ENCODE results near the gene FIBCD1. TPM values are rescaled to one million over a fixed set of nuclear protein-coding genes. Genes with fewer than 3 reads are reported as not detected.
A peak's percentile ranks its signal among the peaks of the same experiment; 100 is the strongest.

Gene FIBCD1
- total RNA-seq, 2 donors from 2014 or later = not detected

GRCh38 chr9:130980526-130980925, 41.5 kb upstream of the FIBCD1 start:
- DNase-seq (ENCODE audit: low spot score) (no peak), ATAC-seq (no peak)
- no peak overlapping the region for H3K4me3 Mint-ChIP-seq
- no peaks in the 10 kb centered on the region for H3K9me3 Mint-ChIP-seq
- peaks cover 3 to 7% of the 10 kb centered on the region in 2 donors for H3K27me3 Mint-ChIP-seq
- no peaks in the 10 kb centered on the region for H3K36me3 Mint-ChIP-seq
- H3K27ac Mint-ChIP-seq = no peak overlapping the region
- no peaks in the 10 kb centered on the region for H3K4me1 Mint-ChIP-seq (ENCODE audit: low read depth in 2 of 2)

DNA sequence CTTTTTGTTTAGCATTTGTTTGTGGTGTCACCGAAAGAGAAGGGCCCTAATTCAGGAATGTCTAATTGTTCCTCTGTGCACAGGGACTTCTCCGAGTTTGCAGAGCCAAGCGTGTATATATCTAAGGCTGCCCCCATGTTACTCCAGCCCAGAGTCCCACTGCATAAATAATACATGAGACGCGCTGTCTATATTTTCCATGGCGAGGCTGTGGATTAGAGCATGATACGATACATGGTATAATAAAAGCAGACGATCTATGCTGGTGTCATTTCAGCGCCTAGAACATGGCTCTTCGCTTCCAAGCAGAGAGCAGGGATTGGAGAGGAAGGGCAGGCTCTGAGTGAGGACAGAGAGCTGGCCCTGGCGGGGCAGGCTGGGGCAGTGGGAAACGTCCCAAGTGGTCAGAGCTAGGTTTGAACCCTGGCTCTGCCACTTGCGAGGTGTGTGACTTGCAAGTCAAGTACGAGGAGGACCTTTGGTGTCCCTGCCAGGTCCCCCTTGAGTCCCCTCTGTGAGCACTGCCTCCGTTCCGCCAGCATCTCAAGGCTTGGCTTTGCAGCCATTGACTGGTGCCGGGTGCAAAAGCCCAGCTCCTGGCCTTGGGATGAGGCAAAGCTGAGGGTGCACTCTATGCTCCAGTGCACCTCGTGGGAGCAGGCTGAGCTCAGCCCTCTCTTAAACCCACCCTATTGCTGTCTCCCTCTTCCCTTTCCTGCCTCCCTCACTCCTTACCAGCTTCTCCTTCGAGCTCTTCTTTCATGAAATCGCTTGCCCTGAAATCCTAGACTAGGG, 40.7 kb upstream of the FIBCD1 start:
- Mint-ChIP-seq H3K4me3 (no peak overlapping the region), H3K36me3 (no peaks in the 10 kb centered on the region), H3K4me1 (ENCODE audit: low read depth in 2 of 2) (no peaks in the 10 kb centered on the region), H3K27ac (no peak overlapping the region), H3K9me3 (no peaks in the 10 kb centered on the region), H3K27me3 (peaks cover 3 to 7% of the 10 kb centered on the region in 2 donors)
- ATAC-seq = no peak
- DNase-seq (ENCODE audit: low spot score) = no peak

GRCh38 chr9:130977811-130978221, 38.8 kb upstream of the FIBCD1 start:
- no peak for ATAC-seq
- DNase-seq (ENCODE audit: low spot score) = no peak
- Mint-ChIP-seq H3K4me3 (no peak overlapping the region), H3K4me1 (ENCODE audit: low read depth in 2 of 2) (no peaks in the 10 kb centered on the region), H3K27me3 (peaks cover 5 to 7% of the 10 kb centered on the region in 2 donors), H3K9me3 (no peaks in the 10 kb centered on the region), H3K27ac (no peak overlapping the region), H3K36me3 (no peaks in the 10 kb centered on the region)

GRCh38 chr9:130975932-130976841, 37.1 kb upstream of the FIBCD1 start:
- Mint-ChIP-seq H3K4me1 (ENCODE audit: low read depth in 2 of 2) (no peaks in the 10 kb centered on the region), H3K4me3 (no peak overlapping the region), H3K9me3 (no peaks in the 10 kb centered on the region), H3K27me3 (peaks cover 13 to 22% of the 10 kb centered on the region in 2 donors), H3K27ac (no peak overlapping the region), H3K36me3 (no peaks in the 10 kb centered on the region)
- DNase-seq (ENCODE audit: low spot score) (peak; percentile 32), ATAC-seq (no peak)

- no peak for ATAC-seq
Observed at GRCh38 chr9:130975156-130975555, 36.1 kb upstream of the FIBCD1 start.

GRCh38 chr9:130974697-130975096, 35.6 kb upstream of the FIBCD1 start:
- ATAC-seq (no peak), DNase-seq (ENCODE audit: low spot score) (no peak)
- H3K9me3 Mint-ChIP-seq = no peaks in the 10 kb centered on the region
- H3K27me3 Mint-ChIP-seq = peaks cover 12 to 15% of the 10 kb centered on the region in 2 donors
- no peak overlapping the region for H3K27ac Mint-ChIP-seq
- H3K4me3 Mint-ChIP-seq = no peak overlapping the region
- H3K4me1 Mint-ChIP-seq (ENCODE audit: low read depth in 2 of 2) = no peaks in the 10 kb centered on the region
- H3K36me3 Mint-ChIP-seq = no peaks in the 10 kb centered on the region

More at GRCh38 chr9:130975156-130975555, 36.1 kb upstream of the FIBCD1 start:
- no peak for DNase-seq (ENCODE audit: low spot score)
- Mint-ChIP-seq H3K36me3 (no peaks in the 10 kb centered on the region), H3K27ac (no peak overlapping the region), H3K4me1 (ENCODE audit: low read depth in 2 of 2) (no peaks in the 10 kb centered on the region), H3K27me3 (peaks cover 14 to 18% of the 10 kb centered on the region in 2 donors), H3K4me3 (no peak overlapping the region), H3K9me3 (no peaks in the 10 kb centered on the region)

- Mint-ChIP-seq H3K27ac (no peak overlapping the region), H3K9me3 (no peaks in the 10 kb centered on the region), H3K4me3 (no peak overlapping the region), H3K27me3 (peaks cover 12 to 15% of the 10 kb centered on the region in 2 donors), H3K4me1 (ENCODE audit: low read depth in 2 of 2) (no peaks in the 10 kb centered on the region), H3K36me3 (no peaks in the 10 kb centered on the region)
- no peak for ATAC-seq
- DNase-seq (ENCODE audit: low spot score) = no peak
Observed at GRCh38 chr9:130973686-130974281, 34.7 kb upstream of the FIBCD1 start.

DNA sequence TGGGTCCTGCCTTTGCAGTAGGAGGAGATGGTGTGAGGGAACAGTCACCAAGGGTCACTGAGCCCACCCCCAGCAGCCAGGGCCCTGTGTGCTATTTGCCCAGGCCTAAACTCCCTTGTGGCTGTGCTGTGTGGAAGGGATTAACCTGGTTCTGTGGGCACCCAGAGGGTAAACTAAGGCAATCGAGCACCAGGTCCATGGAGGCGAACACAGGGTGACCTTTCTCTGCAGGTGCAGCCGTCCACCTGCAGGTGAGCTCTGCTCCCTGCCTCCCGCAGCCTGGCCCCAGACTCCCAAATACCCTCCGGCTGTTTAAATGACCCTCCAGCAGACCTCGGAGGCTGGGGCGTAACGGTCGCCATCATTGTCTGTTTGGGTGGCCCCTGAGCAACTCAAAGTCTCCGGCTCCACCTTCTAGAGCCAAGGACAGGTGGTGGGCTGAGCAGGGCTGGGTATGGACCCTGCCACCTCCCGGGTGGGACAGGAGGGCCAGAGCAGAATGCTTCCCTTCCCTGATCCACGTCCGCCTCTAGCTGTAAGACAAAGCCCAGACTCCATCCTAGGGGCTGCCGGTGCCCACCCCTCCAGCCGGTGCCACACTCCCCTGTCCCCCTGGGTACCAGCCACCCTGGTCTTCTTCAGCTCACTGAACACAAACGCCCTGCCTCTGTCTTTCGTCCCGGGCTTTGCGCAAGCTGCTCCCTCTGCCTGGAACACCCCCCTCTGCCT, 34.1 kb upstream of the FIBCD1 start:
- H3K4me3 Mint-ChIP-seq = no peak overlapping the region
- no peak overlapping the region for H3K27ac Mint-ChIP-seq
- H3K4me1 Mint-ChIP-seq (ENCODE audit: low read depth in 2 of 2) = no peaks in the 10 kb centered on the region
- H3K27me3 Mint-ChIP-seq = peaks cover 12 to 15% of the 10 kb centered on the region in 2 donors
- no peaks in the 10 kb centered on the region for H3K9me3 Mint-ChIP-seq
- DNase-seq (ENCODE audit: low spot score) (no peak), ATAC-seq (no peak)
- H3K36me3 Mint-ChIP-seq = no peaks in the 10 kb centered on the region

DNA sequence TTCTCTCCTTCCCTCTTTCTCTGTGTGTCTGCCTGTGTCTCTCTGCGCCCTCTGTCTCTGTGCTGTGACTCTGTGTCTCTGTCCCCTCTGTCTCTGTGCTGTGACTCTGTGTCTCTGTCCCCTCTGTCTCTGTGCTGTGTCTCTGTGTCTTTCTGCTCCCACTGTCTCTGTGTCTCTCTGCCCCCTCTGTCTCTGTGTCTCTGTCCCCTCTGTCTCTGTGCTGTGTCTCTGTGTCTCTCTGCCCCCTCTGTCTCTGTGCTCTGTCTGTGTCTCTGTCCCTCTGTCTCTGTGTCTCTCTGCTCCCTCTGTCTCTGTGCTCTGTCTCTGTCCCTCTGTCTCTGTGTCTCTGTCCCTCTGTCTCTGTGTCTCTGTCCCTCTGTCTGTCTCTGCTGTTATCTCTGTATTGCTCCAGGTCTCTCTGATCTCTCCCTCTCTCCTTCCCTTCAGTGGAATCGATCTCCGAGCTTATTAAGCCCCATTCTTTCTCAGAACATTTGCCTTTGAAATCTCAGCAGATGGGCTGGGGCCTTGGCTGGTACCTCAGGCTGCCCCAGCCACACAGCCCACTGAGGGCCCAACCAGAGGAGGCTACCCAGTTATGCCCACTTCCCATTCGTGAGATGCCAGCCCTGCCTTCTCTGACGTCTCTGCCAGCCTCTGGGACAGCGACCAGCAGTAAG, 33.4 kb upstream of the FIBCD1 start:
- no peak for DNase-seq (ENCODE audit: low spot score)
- Mint-ChIP-seq H3K27ac (no peak overlapping the region), H3K27me3 (peaks cover 12 to 15% of the 10 kb centered on the region in 2 donors), H3K36me3 (no peaks in the 10 kb centered on the region), H3K4me3 (no peak overlapping the region), H3K4me1 (ENCODE audit: low read depth in 2 of 2) (no peaks in the 10 kb centered on the region), H3K9me3 (no peaks in the 10 kb centered on the region)
- ATAC-seq = no peak

DNA sequence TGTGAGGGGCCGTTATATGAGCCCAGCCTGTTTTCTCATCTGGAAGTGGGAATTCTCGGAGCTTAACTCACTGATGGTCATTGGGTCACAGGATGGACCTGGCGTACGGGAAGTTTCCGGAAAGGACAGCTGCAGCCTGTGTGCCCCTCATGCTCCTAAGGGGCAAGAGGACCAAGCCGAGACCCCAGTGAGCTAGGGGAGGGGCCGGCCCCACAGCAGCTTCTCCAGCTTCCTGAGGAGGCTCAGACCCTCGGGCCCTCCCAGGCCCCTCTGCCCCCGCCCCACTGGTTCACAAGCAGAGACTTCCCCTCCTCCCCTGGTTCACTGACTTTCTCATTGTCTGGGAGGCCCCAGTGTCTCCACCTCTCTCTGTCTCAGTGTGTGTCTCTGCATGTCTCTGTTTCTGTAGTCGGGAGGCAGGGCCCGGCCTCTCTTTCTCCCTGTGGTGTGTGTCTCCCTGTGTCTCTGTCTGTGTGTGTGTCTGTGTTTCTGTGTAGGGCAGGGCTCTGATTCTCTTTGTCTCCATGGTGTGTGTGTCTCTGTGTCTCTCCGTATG, 32.3 kb upstream of the FIBCD1 start:
- H3K27ac Mint-ChIP-seq = no peak overlapping the region
- no peaks in the 10 kb centered on the region for H3K9me3 Mint-ChIP-seq
- H3K4me1 Mint-ChIP-seq (ENCODE audit: low read depth in 2 of 2) = no peaks in the 10 kb centered on the region
- H3K36me3 Mint-ChIP-seq = no peaks in the 10 kb centered on the region
- peaks cover 12 to 15% of the 10 kb centered on the region in 2 donors for H3K27me3 Mint-ChIP-seq
- ATAC-seq = no peak
- H3K4me3 Mint-ChIP-seq = no peak overlapping the region
- DNase-seq (ENCODE audit: low spot score) = no peak

- Mint-ChIP-seq H3K4me1 (ENCODE audit: low read depth in 2 of 2) (no peaks in the 10 kb centered on the region), H3K27ac (no peak overlapping the region), H3K27me3 (peaks cover 12 to 15% of the 10 kb centered on the region in 2 donors), H3K4me3 (no peak overlapping the region), H3K36me3 (no peaks in the 10 kb centered on the region), H3K9me3 (no peaks in the 10 kb centered on the region)
- DNase-seq (ENCODE audit: low spot score) (no peak), ATAC-seq (no peak)
Observed at GRCh38 chr9:130970855-130971254, 31.8 kb upstream of the FIBCD1 start.

GRCh38 chr9:130970052-130970451, 31.0 kb upstream of the FIBCD1 start:
- ATAC-seq = peak in 1 of 2 donors; percentile 55
- DNase-seq (ENCODE audit: low spot score) = no peak
- peaks cover 12 to 15% of the 10 kb centered on the region in 2 donors for H3K27me3 Mint-ChIP-seq
- H3K27ac Mint-ChIP-seq = no peak overlapping the region
- no peak overlapping the region for H3K4me3 Mint-ChIP-seq
- H3K36me3 Mint-ChIP-seq = no peaks in the 10 kb centered on the region
- no peaks in the 10 kb centered on the region for H3K4me1 Mint-ChIP-seq (ENCODE audit: low read depth in 2 of 2)
- no peaks in the 10 kb centered on the region for H3K9me3 Mint-ChIP-seq

Measured in natural killer cell treated with Interleukin-12 subunit alpha and Interleukin-12 subunit beta and Interleukin-15 and Interleukin-18, amount 100 ng/mL, for 72 hours (primary cell).